Measurements from ENCODE around the gene KMT2B.
A peak's percentile ranks its signal among the peaks of the same experiment; 100 is the strongest.

Gene KMT2B

GRCh38 chr19:35745328-35746086 is 27.7 kb downstream of the KMT2B start, which contains the start of the genes PSENEN and U2AF1L4:
Gene PSENEN (plus strand): TSS chr19:35745651. CDS start chr19:35745931, 280 bp downstream.
Gene U2AF1L4 (minus strand): TSS chr19:35745418. CDS start chr19:35745391, 27 bp downstream.
- peak within 1 kb of the TSS; percentile 90 for H3K9ac ChIP-seq (ENCODE audit: low read length)
- peak within 1 kb of the TSS; percentile 56 for H3K18ac ChIP-seq (ENCODE audit: low read length)
- no peak within 1 kb of the TSS for H2BK12ac ChIP-seq (ENCODE audit: low read length)
- WGBS (ENCODE audit: extremely low coverage, insufficient coverage, insufficient read length) = no CpG with 5 or more reads among the region's 40 CpGs
- peak within 1 kb of the TSS; percentile 85 for H4K12ac ChIP-seq (ENCODE audit: low read depth, low read length)
- H3K79me2 ChIP-seq (ENCODE audit: control insufficient read depth, insufficient read depth, low read length, poor library complexity) = peaks cover 11% of the 10 kb centered on the region
- peak; percentile 100 for DNase-seq
- peak within 1 kb of the TSS; percentile 94 for H4K8ac ChIP-seq (ENCODE audit: low read depth, low read length)
- H3K9me3 ChIP-seq (ENCODE audit: insufficient read depth, low read depth, low read length) = peaks cover 3% of the 10 kb centered on the region
- H3K4me3 ChIP-seq (ENCODE audit: low read depth, low read length) = peak within 1 kb of the TSS; percentile 86
- H4K91ac ChIP-seq (ENCODE audit: low read depth, low read length) = peak within 1 kb of the TSS; percentile 96
- H3K27ac ChIP-seq (ENCODE audit: low read depth, low read length) = peak within 1 kb of the TSS; percentile 91
- H3K79me1 ChIP-seq (ENCODE audit: low read length) = peaks cover 13% of the 10 kb centered on the region
- peaks cover 13 to 24% of the 10 kb centered on the region in 2 experiments for H3K4me1 ChIP-seq (ENCODE audit: control insufficient read depth in 1 of 2, insufficient read depth in 2 of 2, low read length in 2 of 2)
- peak within 1 kb of the TSS; percentile 91 for H2BK120ac ChIP-seq (ENCODE audit: insufficient read depth, low read length, poor library complexity)
- peak within 1 kb of the TSS; percentile 61 for H3K4ac ChIP-seq (ENCODE audit: low read depth, low read length)
- peaks cover 3 to 5% of the 10 kb centered on the region in 2 experiments for H3K36me3 ChIP-seq (ENCODE audit: control insufficient read depth in 1 of 2, insufficient read depth in 2 of 2, low read length in 2 of 2)
- no peaks in the 10 kb centered on the region for H3K27me3 ChIP-seq (ENCODE audit: insufficient read depth, low read length)
- H2AK5ac ChIP-seq (ENCODE audit: low read length) = peak within 1 kb of the TSS; percentile 91
- peak within 1 kb of the TSS; percentile 88 for H3K14ac ChIP-seq (ENCODE audit: low read length)
- peak within 1 kb of the TSS; percentile 98 for H3K4me2 ChIP-seq (ENCODE audit: low read length)
- no peak within 1 kb of the TSS for H3K23ac ChIP-seq (ENCODE audit: low read length)
- H2BK5ac ChIP-seq (ENCODE audit: low read depth, low read length, poor library complexity) = peak within 1 kb of the TSS; percentile 94
- H2AFZ ChIP-seq (ENCODE audit: insufficient read depth, low read length, poor library complexity) = peak within 1 kb of the TSS; percentile 50

DNA sequence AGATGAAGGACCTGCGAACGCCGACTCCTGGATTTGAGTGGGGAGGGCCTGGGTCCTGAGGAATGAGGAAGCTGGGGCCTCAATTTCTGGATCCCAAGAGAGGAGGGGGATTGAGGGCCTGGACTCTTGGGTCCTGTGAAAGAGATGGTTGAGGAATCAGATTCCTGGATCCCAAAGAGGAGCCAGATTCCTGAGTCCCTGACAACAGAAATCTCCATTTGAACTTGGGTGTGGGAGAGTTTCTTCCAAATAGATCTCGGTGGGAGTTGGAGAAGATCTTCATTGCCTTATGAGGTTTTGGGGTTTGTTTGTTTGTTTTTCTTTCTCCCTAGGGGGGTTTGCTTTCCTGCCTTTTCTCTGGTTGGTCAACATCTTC is 28.3 kb downstream of the KMT2B start:
- H3K4me3 ChIP-seq (ENCODE audit: low read depth, low read length) = peak overlapping the region; percentile 83
- no CpG with 5 or more reads among the region's 4 CpGs for WGBS (ENCODE audit: extremely low coverage, insufficient coverage, insufficient read length)

DNA sequence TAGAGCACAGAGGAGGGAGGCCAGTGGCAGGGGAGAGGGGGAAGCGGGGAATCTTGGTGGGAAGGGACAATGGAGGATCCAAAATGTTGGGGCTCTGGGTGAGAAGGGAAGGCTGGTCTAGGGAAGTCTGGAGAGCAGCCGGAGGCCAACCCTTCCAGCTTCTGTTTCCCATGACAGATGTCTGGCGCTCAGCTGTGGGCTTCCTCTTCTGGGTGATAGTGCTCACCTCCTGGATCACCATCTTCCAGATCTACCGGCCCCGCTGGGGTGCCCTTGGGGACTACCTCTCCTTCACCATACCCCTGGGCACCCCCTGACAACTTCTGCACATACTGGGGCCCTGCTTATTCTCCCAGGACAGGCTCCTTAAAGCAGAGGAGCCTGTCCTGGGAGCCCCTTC is 28.7 kb downstream of the KMT2B start:
- no CpG with 5 or more reads among the region's 5 CpGs for WGBS (ENCODE audit: extremely low coverage, insufficient coverage, insufficient read length)
- no peak overlapping the region for H4K91ac ChIP-seq (ENCODE audit: low read depth, low read length)

More for the DNA sequence above, 28.3 kb downstream of the KMT2B start:
- H3K27ac ChIP-seq (ENCODE audit: low read depth, low read length) = no peak overlapping the region
- peaks cover 13 to 24% of the 10 kb centered on the region in 2 experiments for H3K4me1 ChIP-seq (ENCODE audit: control insufficient read depth in 1 of 2, insufficient read depth in 2 of 2, low read length in 2 of 2)
- peak overlapping the region; percentile 98 for H3K4me2 ChIP-seq (ENCODE audit: low read length)
- H2AFZ ChIP-seq (ENCODE audit: insufficient read depth, low read length, poor library complexity) = peak overlapping the region; percentile 50
- H3K79me2 ChIP-seq (ENCODE audit: control insufficient read depth, insufficient read depth, low read length, poor library complexity) = peaks cover 11% of the 10 kb centered on the region
- H3K27me3 ChIP-seq (ENCODE audit: insufficient read depth, low read length) = no peaks in the 10 kb centered on the region
- no peak overlapping the region for H3K23ac ChIP-seq (ENCODE audit: low read length)
- peak overlapping the region; percentile 91 for H2AK5ac ChIP-seq (ENCODE audit: low read length)
- peak overlapping the region; percentile 29 for H2BK120ac ChIP-seq (ENCODE audit: insufficient read depth, low read length, poor library complexity)
- H4K8ac ChIP-seq (ENCODE audit: low read depth, low read length) = peak overlapping the region; percentile 84
- no peak overlapping the region for H2BK12ac ChIP-seq (ENCODE audit: low read length)
- no peak for DNase-seq
- peak overlapping the region; percentile 16 for H3K4ac ChIP-seq (ENCODE audit: low read depth, low read length)
- peak overlapping the region; percentile 84 for H4K91ac ChIP-seq (ENCODE audit: low read depth, low read length)
- H3K36me3 ChIP-seq (ENCODE audit: control insufficient read depth in 1 of 2, insufficient read depth in 2 of 2, low read length in 2 of 2) = peaks cover 3 to 5% of the 10 kb centered on the region in 2 experiments
- H2BK5ac ChIP-seq (ENCODE audit: low read depth, low read length, poor library complexity) = peak overlapping the region; percentile 69
- peak overlapping the region; percentile 70 for H3K14ac ChIP-seq (ENCODE audit: low read length)
- H3K9me3 ChIP-seq (ENCODE audit: insufficient read depth, low read depth, low read length) = peaks cover 3% of the 10 kb centered on the region
- peaks cover 13% of the 10 kb centered on the region for H3K79me1 ChIP-seq (ENCODE audit: low read length)
- H3K9ac ChIP-seq (ENCODE audit: low read length) = peak overlapping the region; percentile 85
- peak overlapping the region; percentile 22 for H4K12ac ChIP-seq (ENCODE audit: low read depth, low read length)
- H3K18ac ChIP-seq (ENCODE audit: low read length) = peak overlapping the region; percentile 18

GRCh38 chr19:35748106-35749020 is 30.6 kb downstream of the KMT2B start, which contains the start of gene LIN37:
Gene LIN37 (plus strand): TSS chr19:35748576. CDS start chr19:35748725, 149 bp downstream.
- Histone ChIP-seq H4K8ac (ENCODE audit: low read depth, low read length) (peak within 1 kb of the TSS; percentile 75), H2BK12ac (ENCODE audit: low read length) (peak within 1 kb of the TSS; percentile 38), H3K9ac (ENCODE audit: low read length) (peak within 1 kb of the TSS; percentile 95), H2BK5ac (ENCODE audit: low read depth, low read length, poor library complexity) (peak within 1 kb of the TSS; percentile 32), H4K12ac (ENCODE audit: low read depth, low read length) (peak within 1 kb of the TSS; percentile 59), H3K79me1 (ENCODE audit: low read length) (peaks cover 13% of the 10 kb centered on the region), H2BK120ac (ENCODE audit: insufficient read depth, low read length, poor library complexity) (peak within 1 kb of the TSS; percentile 72), H3K9me3 (ENCODE audit: insufficient read depth, low read depth, low read length) (peaks cover 3% of the 10 kb centered on the region), H3K4me1 (ENCODE audit: control insufficient read depth in 1 of 2, insufficient read depth in 2 of 2, low read length in 2 of 2) (peaks cover 13 to 24% of the 10 kb centered on the region in 2 experiments), H2AFZ (ENCODE audit: insufficient read depth, low read length, poor library complexity) (peak within 1 kb of the TSS; percentile 56), H3K4ac (ENCODE audit: low read depth, low read length) (peak within 1 kb of the TSS; percentile 93), H3K27me3 (ENCODE audit: insufficient read depth, low read length) (no peaks in the 10 kb centered on the region), H3K23ac (ENCODE audit: low read length) (no peak within 1 kb of the TSS), H3K18ac (ENCODE audit: low read length) (peak within 1 kb of the TSS; percentile 89), H3K27ac (ENCODE audit: low read depth, low read length) (peak within 1 kb of the TSS; percentile 14), H4K91ac (ENCODE audit: low read depth, low read length) (peak within 1 kb of the TSS; percentile 56), H3K4me3 (ENCODE audit: low read depth, low read length) (peak within 1 kb of the TSS; percentile 93), H2AK5ac (ENCODE audit: low read length) (peak within 1 kb of the TSS; percentile 61), H3K79me2 (ENCODE audit: control insufficient read depth, insufficient read depth, low read length, poor library complexity) (peaks cover 11% of the 10 kb centered on the region), H3K4me2 (ENCODE audit: low read length) (peak within 1 kb of the TSS; percentile 96), H3K14ac (ENCODE audit: low read length) (peak within 1 kb of the TSS; percentile 74), H3K36me3 (ENCODE audit: control insufficient read depth in 1 of 2, insufficient read depth in 2 of 2, low read length in 2 of 2) (peaks cover 16 to 19% of the 10 kb centered on the region in 2 experiments)
- peak; percentile 100 for DNase-seq
- WGBS (ENCODE audit: extremely low coverage, insufficient coverage, insufficient read length) = no CpG with 5 or more reads among the region's 45 CpGs

More for the DNA sequence above, 28.7 kb downstream of the KMT2B start:
- Histone ChIP-seq H3K9ac (ENCODE audit: low read length) (peak overlapping the region; percentile 14), H3K4me1 (ENCODE audit: control insufficient read depth in 1 of 2, insufficient read depth in 2 of 2, low read length in 2 of 2) (peaks cover 13 to 24% of the 10 kb centered on the region in 2 experiments), H3K27me3 (ENCODE audit: insufficient read depth, low read length) (no peaks in the 10 kb centered on the region), H2AFZ (ENCODE audit: insufficient read depth, low read length, poor library complexity) (no peak overlapping the region), H3K23ac (ENCODE audit: low read length) (no peak overlapping the region), H4K12ac (ENCODE audit: low read depth, low read length) (peak overlapping the region; percentile 0), H3K4ac (ENCODE audit: low read depth, low read length) (peak overlapping the region; percentile 9), H2BK120ac (ENCODE audit: insufficient read depth, low read length, poor library complexity) (no peak overlapping the region), H4K8ac (ENCODE audit: low read depth, low read length) (no peak overlapping the region), H3K27ac (ENCODE audit: low read depth, low read length) (no peak overlapping the region), H3K18ac (ENCODE audit: low read length) (no peak overlapping the region), H3K79me1 (ENCODE audit: low read length) (peaks cover 13% of the 10 kb centered on the region), H3K14ac (ENCODE audit: low read length) (no peak overlapping the region), H2BK5ac (ENCODE audit: low read depth, low read length, poor library complexity) (no peak overlapping the region), H3K4me3 (ENCODE audit: low read depth, low read length) (no peak overlapping the region), H2BK12ac (ENCODE audit: low read length) (no peak overlapping the region), H3K4me2 (ENCODE audit: low read length) (peak overlapping the region; percentile 98), H3K9me3 (ENCODE audit: insufficient read depth, low read depth, low read length) (peaks cover 3% of the 10 kb centered on the region), H3K79me2 (ENCODE audit: control insufficient read depth, insufficient read depth, low read length, poor library complexity) (peaks cover 11% of the 10 kb centered on the region), H2AK5ac (ENCODE audit: low read length) (no peak overlapping the region), H3K36me3 (ENCODE audit: control insufficient read depth in 1 of 2, insufficient read depth in 2 of 2, low read length in 2 of 2) (peaks cover 3 to 5% of the 10 kb centered on the region in 2 experiments)
- no peak for DNase-seq

All from trophoblast cell (in vitro differentiated cells and primary cell).